Cardiac muscle cell (in vitro differentiated cells and primary cell): ENCODE results near the gene CCDC138. TPM values are rescaled to one million over a fixed set of nuclear protein-coding genes. Genes with fewer than 3 reads are reported as not detected.

Source experiments
- DNase-seq, 2 donors: peaks; one replicate each; pipeline versions ENCODE4 v3.0.0 to v3.0.0-alpha.2; 2010 to 2017; ENCODE audit warnings: low read depth in 1 of 2, low spot score in 1 of 2
- H3K27ac ChIP-seq: fragments of 200-600 bp; sonication (generic); 2 replicates; pipeline ENCODE4 v1.5.1; 2016
- H3K27me3 ChIP-seq: fragments of 200-600 bp; sonication (generic); 2 replicates; pipeline ENCODE4 v1.6.0; 2016; ENCODE audit warnings: control low read depth
- H3K36me3 ChIP-seq: fragments of 200-600 bp; sonication (generic); 2 replicates; pipeline ENCODE4 v1.5.1; 2016; ENCODE audit warnings: control low read depth
- H3K4me1 ChIP-seq: fragments of 200-600 bp; sonication (generic); 2 replicates; pipeline ENCODE4 v1.8.1; 2017; ENCODE audit warnings: low read depth, mild to moderate bottlenecking, mixed run types
- H3K4me3 ChIP-seq: fragments of 200-600 bp; sonication (generic); 2 replicates; pipeline ENCODE4 v1.5.1; 2016; ENCODE audit warnings: mild to moderate bottlenecking
- H3K9me3 ChIP-seq: fragments of 200-600 bp; sonication (generic); 2 replicates; pipeline ENCODE4 v1.5.1; 2017; ENCODE audit warnings: low read depth, mild to moderate bottlenecking, control low read depth
- CTCF ChIP-seq: IDR thresholded peaks from 2 replicates; pipeline ENCODE4 v1.5.1; 2012; ENCODE audit warnings: low read depth, mild to moderate bottlenecking, low read length
- polyA plus RNA-seq: library from polyadenylated mRNA; unstranded; fragments of >200 nt; fragmentation: Nextera tagmentation; extraction: Ambion mirVana; gene quantifications from 2 replicates; pipeline ENCODE4 v1.2.1, GENCODE V29; 2016
- total RNA-seq: library from RNA; depleted of rRNA; stranded (reverse); fragments of >200 nt; gene quantifications from 2 replicates; pipeline ENCODE4 v1.2.3, GENCODE V29; 2016

The CCDC138 gene
- total and polyA plus RNA-seq, 2 experiments from 2014 or later, result 8.4 to 10.0 TPM

DNA sequence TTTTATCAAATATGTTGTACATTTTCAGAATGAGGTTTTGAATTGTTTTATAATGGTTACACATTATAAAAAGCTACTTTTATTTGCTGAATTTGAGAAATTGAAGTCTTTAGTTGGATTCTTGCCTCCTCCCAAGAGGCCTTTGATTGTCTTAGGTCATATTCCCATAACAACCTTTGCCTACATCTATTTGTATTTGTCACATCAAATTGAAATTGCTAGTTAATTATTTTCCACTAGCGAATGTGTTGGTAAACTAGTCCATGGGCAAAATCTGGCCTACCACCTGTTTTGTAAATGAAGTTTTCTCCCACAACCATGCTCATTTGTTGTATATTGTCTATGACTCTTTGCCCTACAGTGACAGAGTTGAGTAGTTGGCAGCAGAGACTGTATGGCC is 60.4 kb downstream of the CCDC138 start:
- no peak for TF ChIP-seq CTCF
- H3K4me1 ChIP-seq, result no peaks in the 10 kb centered on the region
- no peaks in the 10 kb centered on the region for H3K27me3 ChIP-seq
- no peak overlapping the region for H3K27ac ChIP-seq
- no peaks in the 10 kb centered on the region for H3K36me3 ChIP-seq
- no peak for DNase-seq
- no peaks in the 10 kb centered on the region for H3K9me3 ChIP-seq
- H3K4me3 ChIP-seq, result no peak overlapping the region

GRCh38 chr2:108852375-108852774 is 65.8 kb downstream of the CCDC138 start:
- Histone ChIP-seq H3K9me3 (no peaks in the 10 kb centered on the region), H3K27me3 (no peaks in the 10 kb centered on the region), H3K27ac (no peak overlapping the region), H3K4me1 (no peaks in the 10 kb centered on the region), H3K36me3 (peaks cover 1% of the 10 kb centered on the region), H3K4me3 (no peak overlapping the region)
- DNase-seq, result no peak
- no peak for TF ChIP-seq CTCF

GRCh38 chr2:108853421-108853820 is 66.8 kb downstream of the CCDC138 start:
- peak in 1 of 2 donors; percentile 28 for DNase-seq
- no peaks in the 10 kb centered on the region for H3K4me1 ChIP-seq
- H3K4me3 ChIP-seq, result no peak overlapping the region
- no peaks in the 10 kb centered on the region for H3K27me3 ChIP-seq
- no peaks in the 10 kb centered on the region for H3K9me3 ChIP-seq
- TF ChIP-seq CTCF, result no peak
- H3K27ac ChIP-seq, result no peak overlapping the region
- peaks cover 3% of the 10 kb centered on the region for H3K36me3 ChIP-seq

GRCh38 chr2:108854484-108854883 is 67.9 kb downstream of the CCDC138 start:
- H3K27ac ChIP-seq, result no peak overlapping the region
- H3K9me3 ChIP-seq, result no peaks in the 10 kb centered on the region
- H3K4me1 ChIP-seq, result no peaks in the 10 kb centered on the region
- no peak overlapping the region for H3K4me3 ChIP-seq
- peaks cover 3% of the 10 kb centered on the region for H3K36me3 ChIP-seq
- no peak for TF ChIP-seq CTCF
- no peak for DNase-seq
- H3K27me3 ChIP-seq, result no peaks in the 10 kb centered on the region

- no peak overlapping the region for H3K27ac ChIP-seq
- H3K4me1 ChIP-seq, result no peaks in the 10 kb centered on the region
- TF ChIP-seq CTCF, result no peak
- DNase-seq, result peak in 1 of 2 donors; percentile 25
- H3K27me3 ChIP-seq, result no peaks in the 10 kb centered on the region
- no peak overlapping the region for H3K4me3 ChIP-seq
- H3K36me3 ChIP-seq, result peaks cover 3% of the 10 kb centered on the region
- no peaks in the 10 kb centered on the region for H3K9me3 ChIP-seq
Observed at GRCh38 chr2:108855194-108855593, 68.6 kb downstream of the CCDC138 start.

DNA sequence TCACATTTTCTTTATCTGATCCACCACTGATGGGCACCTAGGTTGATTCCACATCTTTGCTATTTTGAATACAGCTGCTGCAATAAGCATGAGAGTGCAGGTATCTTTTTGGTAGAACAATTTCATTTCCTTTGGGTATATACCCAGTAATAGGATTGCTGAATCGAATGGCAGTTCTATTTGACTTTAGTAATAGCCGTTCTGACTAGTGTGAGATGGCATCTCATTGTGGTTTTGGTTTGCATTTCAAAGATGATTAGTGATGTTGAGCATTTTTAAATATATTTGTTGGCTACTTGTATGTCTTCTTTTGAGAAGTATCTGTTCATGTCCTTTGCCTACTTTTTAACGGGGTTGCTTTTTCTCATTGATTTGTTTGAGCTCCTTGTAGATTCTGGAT is 72.3 kb downstream of the CCDC138 start:
- H3K4me3 ChIP-seq, result no peak overlapping the region
- H3K36me3 ChIP-seq, result peaks cover 6% of the 10 kb centered on the region
- no peak overlapping the region for H3K27ac ChIP-seq
- H3K4me1 ChIP-seq, result no peaks in the 10 kb centered on the region
- TF ChIP-seq CTCF, result no peak
- H3K9me3 ChIP-seq, result no peaks in the 10 kb centered on the region
- peak in 1 of 2 donors; percentile 16 for DNase-seq
- no peaks in the 10 kb centered on the region for H3K27me3 ChIP-seq
